Measurements from ENCODE around the gene CFAP299.

CFAP299 gene

DNA sequence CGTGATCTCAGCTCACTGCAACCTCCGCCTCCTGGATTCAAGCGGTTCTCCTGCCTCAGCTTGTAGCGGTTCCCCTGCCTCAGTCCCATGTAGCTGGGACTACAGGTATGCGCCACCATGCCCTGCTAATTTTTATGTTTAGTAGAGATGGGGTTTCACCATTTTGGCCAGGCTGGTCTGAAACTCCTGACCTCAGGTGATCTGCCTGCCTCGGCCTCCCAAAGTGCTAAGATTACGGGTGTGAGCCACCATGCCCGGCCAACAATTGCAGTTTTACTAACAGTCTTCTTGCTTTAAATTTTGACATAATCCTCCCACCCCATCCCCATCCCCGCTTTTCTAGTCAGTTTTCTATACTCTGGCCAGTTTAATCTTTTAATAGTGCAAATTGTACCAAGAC, 112.0 kb downstream of the CFAP299 start:
- DNase-seq (ENCODE audit: low read depth, low spot score), result no peak

DNA sequence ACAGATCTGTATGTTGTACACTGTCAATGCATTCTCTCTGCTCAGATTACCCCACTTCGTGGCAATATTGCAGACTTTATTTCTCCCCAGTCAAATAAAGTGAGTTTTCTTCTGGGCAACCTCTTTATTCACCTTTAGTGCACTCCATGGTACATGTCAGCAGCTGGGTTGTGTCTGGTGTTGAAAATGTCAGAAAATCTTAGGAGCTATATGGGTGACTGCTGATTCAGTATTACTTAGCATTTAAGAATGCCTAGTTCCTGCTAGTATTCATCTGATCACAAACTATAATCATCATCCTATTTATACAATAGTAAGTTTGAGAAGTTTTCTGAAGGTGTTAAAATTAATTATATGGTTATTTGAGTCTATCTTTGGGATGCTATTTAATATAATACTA, 112.5 kb downstream of the CFAP299 start:
- no peak for DNase-seq (ENCODE audit: low read depth, low spot score)

DNA sequence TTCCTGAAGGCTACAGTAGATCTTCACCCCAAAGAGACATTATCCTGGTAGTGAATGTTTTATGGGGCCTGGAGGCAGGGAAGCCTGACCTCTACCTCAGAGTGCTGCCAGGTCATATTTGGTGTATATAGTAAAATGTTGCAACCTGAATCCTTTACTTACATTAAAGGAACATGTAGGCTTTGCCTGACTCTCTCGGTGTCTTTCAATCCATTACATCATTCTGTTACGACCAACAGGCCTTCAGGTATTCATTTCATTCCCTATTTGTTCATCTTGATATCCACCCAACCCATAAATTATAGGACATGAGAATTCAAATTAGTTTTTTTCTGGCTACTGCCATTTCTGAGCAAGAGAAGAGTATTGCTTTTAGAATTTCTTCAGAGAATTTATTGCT, 116.5 kb downstream of the CFAP299 start:
- no peak for DNase-seq (ENCODE audit: low read depth, low spot score)

DNA sequence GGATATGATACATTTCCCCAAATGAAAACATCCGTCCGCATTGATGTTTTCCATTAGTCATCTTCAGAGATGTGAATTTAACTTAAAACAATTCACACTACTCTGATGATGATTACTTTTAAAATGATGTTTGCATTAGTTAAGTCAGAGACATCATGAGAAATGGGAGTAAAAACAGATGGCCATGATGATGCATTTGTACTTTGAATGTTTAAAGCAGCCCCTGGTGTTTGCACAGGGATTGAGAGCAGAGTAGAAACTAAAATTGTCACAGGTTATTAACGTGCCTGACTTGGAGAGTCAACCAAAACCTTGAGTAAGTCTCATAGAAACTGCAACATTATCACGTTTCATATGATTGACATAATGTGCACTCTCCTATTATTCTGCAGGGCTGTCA, 117.2 kb downstream of the CFAP299 start:
- no peak for DNase-seq (ENCODE audit: low read depth, low spot score)

DNA sequence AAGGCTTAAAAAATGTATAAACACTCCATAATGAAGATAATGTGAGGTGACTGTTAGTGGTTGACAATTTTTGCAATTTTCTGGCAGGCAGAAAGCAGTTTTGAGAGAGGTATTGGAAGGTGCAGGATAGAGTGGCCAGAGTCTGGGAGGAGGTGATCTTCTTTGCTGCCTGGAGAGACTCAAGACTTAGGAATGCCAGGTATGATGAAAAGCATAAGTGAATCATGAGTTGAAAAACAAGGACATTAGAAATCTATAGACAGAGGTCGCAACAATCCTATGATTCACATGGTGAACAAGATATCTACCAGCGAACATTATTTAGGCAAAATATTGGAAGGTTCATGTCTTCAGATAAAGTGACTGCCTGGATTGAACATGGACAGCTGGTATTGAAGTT, 118.5 kb downstream of the CFAP299 start:
- no peak for DNase-seq (ENCODE audit: low read depth, low spot score)

DNA sequence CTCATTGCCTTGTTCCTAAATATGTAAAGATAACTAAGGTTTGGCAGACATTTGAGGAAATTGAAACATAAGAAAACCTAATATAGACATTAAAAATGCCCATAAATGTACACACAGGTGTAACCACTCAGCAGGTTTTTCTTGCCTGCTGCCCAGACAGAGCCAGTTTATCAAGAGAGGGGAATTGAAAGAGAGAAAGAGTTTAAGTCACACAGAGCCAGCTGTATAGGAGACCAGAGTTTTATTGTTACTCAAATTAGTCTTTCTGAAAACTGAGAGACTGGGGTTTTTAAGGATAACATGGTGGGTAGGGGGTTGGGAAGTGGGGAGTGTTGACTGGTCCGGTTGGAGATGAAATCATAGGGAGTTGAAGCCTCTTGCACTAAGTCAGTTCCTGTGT, 119.0 kb downstream of the CFAP299 start:
- no peak for DNase-seq (ENCODE audit: low read depth, low spot score)

DNA sequence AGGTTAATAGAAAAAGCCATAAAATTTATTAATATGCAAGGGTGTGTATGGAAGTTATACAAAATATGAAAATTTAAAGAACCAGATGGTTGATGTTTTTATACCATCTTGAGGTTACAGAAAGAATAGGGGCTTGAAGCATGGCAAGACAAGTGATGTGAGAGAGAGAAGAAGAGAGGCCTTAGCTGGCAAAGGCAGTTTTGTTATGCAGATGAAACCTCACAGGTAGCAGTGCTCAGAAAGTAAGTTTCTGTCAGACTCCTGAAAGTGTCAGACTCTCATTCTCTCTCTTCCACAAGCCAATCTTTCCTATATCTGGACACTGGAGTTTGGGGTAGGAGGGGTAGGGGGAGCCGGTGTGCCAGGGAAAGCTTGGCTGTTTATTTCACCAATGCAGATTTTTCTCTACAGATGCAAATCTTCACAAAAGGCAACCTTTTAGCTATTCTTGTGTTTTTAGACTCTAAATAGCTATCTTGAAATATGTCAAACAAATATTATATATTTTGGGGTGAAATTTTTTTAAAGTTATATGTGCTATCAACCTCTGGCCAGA, 124.5 kb downstream of the CFAP299 start:
- DNase-seq (ENCODE audit: low read depth, low spot score), result no peak

DNA sequence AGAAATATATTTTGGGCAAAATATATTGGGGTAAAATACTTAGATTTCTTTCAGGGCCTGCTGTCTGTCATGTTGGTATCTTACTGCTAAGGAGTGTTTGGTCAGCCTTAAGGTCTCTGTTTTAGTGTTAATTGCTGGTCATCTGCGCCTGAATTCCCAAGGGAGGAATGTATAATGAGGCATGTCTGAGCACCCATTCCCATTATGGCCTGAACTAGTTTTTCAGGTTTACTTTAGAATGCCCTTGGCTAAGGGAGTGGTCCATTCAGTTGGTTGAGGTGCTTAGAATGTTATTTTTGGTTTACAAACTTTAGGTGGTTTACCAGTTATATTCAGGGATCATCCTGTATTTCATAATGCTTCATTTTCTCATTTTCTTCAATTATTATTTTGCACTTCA, 125.9 kb downstream of the CFAP299 start:
- DNase-seq (ENCODE audit: low read depth, low spot score), result no peak

DNA sequence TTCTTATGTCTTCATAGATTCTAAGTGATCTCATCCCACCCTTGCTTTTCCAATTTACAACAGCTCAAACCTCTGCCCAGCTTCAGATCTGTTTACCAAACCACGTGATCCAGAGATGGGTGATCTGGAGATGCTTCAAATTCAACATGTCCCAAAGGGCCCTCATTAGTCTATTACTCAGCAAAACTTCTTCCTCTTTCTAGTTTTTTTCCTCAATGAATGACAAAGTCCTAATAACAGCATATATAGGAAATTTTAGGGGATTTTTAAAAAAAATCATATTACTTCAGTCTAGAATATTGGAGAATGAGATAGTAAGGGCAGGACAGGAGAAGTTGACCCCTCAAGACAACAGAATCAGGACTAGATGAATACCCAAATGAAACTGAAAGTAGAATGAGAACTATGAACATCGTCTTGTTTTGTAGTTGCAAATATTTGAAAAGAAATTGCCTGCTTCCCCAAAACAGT, 127.1 kb downstream of the CFAP299 start:
- no peak for DNase-seq (ENCODE audit: low read depth, low spot score)

DNA sequence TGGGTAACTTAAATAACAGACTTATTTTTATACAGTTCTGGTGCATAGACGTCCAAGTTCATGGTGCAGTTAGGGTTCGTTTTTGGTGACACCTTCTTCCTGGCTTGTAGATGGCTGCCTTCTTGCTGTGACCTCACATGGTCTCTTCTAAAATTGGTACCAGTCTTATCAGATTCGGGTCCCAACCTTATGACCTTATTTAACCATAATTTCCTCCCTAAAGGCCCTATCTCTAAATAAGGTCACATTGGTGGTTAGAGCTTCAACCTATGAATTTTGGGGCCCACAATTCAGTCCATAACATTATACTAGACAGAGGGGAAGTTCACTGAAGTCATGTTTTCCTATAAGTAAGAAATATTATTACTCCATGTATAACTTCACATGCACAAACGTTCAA, 128.0 kb downstream of the CFAP299 start:
- no peak for DNase-seq (ENCODE audit: low read depth, low spot score)

DNA sequence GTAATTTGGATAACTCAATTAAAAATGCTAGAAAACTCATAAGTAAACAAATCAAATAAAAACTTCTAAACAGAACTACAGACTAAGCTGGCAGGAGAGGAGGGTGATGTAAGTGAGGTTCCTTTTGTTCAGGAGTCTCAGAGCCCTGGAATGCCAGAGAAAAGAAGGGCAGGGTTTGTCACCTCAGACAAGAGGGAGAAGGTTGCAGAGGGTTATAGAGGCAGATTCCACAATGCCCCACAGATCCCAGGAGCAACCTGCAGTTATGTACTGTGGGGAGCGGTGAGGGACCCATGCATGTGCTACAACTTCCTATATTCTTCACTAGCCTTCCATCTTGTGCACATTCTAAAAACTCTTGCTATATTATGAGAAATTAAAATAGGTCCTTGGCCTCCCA, 129.7 kb downstream of the CFAP299 start:
- no peak for DNase-seq (ENCODE audit: low read depth, low spot score)

DNA sequence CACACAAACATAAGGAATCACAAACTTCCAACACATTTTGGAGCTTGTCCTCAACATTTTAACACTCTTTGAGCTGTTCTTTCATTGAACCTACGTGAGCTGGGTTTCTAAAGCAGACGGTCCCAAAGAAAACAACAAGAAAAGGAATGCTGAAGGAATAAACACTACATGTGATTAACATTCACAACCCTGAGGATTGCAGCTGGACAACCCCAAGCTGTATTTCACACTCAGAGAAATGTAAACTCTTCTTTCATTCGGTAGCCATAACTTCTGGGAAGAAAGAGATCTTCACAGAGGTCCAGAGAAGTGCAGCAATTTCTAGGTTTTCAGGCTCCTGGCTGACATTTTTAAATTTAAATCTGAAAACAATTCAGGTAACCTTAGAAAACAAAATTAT, 130.2 kb downstream of the CFAP299 start:
- DNase-seq (ENCODE audit: low read depth, low spot score), result no peak

DNA sequence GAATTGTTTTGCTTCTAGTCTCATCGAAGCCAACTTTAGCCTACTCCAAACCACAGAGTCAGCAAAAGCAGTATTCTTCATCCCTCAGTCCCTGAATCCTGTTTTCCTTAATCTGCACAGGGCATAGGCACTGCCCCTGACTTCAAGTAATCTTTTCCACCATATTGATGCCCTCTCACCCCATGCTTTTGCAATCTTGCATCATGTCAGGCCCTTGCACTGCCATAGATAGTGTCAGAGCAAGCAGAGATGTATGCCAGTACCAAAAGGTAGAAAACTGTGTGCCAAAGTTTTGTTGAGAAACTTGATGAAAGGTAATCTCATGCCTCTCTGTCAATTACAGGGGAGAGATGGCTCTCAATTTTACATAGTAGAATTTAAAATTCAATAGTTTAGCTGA, 131.1 kb downstream of the CFAP299 start:
- no peak for DNase-seq (ENCODE audit: low read depth, low spot score)

DNA sequence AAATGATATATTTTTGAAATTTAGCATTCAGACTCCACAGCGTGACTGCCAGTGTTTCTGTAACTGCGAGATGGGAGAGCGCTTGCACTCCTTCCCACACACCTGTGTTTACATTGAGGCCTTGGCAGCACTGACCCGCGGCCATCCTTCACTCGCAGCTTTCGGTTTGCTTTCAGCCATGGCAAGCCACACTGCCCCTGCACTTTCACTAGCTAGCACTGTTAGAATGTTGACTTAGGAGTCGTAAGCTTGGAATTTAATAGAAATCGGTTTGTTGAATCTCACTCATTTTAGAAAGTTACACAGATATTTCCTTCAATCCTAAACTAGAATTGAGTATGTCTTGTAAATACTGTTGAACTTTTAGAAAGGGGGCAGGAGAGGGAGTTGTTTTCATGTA, 136.2 kb downstream of the CFAP299 start:
- DNase-seq (ENCODE audit: low read depth, low spot score), result no peak

DNA sequence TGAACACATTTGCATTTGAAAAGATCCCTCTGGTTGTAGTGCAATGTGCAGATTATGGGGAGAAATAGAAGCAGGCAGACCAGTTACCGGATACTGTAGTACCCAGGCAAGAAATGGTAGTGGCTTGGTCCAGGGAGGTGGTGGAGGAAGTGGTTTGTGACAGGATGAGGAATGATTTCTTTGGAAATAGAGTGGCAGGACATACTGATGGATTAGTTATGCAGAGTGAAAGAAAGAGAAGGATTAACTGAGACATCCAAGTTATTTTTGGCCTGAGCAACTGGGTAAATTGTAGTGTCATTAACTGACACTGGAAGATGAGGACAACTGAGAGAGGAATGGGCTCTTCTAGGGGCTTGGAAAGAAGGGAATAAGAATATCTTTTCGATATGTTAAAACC, 139.7 kb downstream of the CFAP299 start:
- DNase-seq (ENCODE audit: low read depth, low spot score), result no peak

DNA sequence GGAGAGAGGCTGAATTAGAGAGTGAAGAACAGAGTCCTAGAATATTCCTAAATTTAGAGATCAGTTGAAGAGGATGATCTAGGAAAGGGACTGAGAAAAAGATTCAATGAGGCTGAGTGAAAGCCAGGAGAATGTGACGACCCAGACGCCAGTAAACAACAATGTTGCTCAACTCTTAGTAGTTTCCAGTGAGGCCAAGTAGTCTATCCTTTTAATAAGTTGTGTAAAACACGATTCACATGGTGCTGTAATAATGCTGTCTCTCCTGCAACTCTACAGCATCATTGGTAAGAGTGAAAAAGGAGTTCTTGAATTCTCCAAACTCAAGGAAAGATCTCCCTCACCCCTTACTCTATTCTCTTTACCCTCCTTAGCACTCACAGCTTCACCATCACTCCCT, 140.3 kb downstream of the CFAP299 start:
- DNase-seq (ENCODE audit: low read depth, low spot score), result no peak

DNA sequence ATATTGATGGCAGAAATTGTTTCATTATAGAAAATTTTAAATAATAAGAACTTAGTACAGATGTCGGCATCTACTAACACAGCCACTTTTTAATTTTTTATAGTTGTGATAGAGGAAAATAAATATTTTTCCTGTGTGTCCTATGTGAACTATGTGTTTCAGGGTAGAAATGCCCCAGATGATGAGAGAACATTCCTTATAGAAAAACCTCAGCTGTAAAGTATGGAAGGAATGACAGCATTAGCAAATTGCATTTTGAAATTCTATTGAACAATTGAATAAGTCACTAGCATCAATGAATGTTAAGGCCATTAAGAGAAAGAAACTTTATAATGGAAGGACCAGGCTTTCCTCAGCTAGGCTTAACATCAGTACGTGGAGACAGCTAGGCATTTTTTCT, 149.2 kb downstream of the CFAP299 start:
- no peak for DNase-seq (ENCODE audit: low read depth, low spot score)

DNA sequence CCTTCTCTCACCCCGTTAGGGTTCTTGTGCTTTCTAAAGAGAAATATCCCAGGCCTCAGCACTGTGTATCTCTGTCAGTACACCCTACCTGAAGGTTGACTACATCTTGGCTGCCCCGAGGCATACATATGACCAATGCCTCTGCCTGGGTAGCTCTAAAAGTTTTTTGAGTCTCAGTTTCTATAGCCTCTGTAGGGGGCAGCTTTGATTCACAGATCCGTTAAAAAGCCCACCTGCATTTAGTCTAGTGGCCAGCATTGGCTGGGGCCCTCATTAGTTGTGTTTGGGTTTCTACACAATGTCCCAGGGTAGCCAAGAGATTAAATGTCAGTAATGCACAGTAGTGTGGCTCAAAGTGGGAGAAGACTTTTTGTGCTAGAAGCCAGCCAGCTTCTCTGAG, 151.1 kb downstream of the CFAP299 start:
- DNase-seq (ENCODE audit: low read depth, low spot score), result no peak

DNA sequence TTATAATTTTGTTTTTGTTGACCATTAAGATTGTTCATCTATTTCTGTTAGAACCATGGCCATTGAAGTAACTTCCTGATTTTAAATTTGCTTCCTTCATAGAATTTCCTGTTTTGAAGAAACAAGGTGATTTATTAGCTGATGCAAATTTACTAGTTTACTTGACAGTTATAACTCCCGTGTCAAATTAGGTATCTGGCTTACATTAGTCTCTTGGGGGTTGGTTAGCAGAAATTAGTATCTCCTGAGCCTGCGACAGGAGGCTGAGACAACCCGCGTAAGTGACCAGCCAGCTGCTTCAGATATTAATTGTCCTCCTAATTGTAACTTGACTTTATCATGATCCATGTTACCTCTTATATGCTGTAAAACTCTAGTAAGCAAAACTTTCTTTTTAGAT, 154.3 kb downstream of the CFAP299 start:
- DNase-seq (ENCODE audit: low read depth, low spot score), result no peak

DNA sequence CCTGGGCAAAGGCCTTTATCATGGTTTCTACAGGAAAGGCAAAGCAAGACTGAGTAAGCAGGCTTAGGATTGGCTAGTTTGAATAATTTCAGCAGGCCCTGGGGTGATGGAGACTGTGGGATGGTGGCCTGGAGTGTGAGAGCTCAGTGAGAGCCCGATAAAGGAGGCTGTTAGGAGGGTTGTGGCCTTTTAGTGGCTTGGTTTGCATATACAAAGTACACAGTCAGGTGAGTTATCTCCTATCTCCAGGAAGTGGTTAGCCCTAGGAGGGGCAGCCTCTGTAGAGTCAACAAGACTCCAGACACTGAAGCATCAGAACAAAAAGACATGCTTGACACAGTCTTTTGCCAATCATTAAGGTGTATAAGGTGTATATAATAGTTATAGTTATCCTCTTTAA, 157.2 kb downstream of the CFAP299 start:
- no peak for DNase-seq (ENCODE audit: low read depth, low spot score)

DNA sequence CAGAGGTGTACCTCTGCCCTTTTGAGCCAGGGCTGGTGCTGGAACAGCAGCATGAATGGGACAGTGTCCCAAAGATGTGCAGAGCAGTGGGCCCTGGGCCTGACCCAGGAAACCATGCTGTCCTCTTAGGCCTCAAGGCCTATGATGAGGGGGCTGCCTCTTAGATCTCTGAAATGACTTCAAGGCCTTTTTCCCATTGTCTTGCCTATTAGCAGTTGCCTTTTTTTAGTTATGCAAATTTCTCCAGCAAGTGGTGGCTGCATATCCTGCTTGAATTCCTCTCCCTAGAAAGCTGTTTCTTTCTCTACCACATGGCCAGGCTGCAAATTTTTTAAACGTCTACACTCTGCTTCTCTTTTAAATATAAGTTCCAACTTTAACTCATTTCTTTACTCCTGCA, 160.3 kb downstream of the CFAP299 start:
- DNase-seq (ENCODE audit: low read depth, low spot score), result no peak

DNA sequence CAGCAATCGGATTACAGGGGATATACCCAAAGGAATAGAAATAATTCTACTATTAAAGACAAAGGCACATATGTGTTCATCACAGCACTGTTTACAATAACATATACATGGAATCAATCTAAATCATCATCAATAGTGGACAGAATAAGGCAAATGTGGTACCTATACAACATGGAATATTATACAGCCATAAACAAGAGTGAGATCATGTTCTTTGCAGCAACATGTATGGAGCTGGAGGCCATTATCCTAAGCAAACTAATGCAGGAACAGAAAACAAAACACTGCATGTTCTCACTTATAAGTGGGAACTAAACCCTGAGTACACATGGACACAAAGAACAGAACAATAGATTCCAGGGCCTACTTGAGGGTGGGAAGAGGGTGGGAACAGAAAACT, 163.2 kb downstream of the CFAP299 start:
- DNase-seq (ENCODE audit: low read depth, low spot score), result no peak

DNA sequence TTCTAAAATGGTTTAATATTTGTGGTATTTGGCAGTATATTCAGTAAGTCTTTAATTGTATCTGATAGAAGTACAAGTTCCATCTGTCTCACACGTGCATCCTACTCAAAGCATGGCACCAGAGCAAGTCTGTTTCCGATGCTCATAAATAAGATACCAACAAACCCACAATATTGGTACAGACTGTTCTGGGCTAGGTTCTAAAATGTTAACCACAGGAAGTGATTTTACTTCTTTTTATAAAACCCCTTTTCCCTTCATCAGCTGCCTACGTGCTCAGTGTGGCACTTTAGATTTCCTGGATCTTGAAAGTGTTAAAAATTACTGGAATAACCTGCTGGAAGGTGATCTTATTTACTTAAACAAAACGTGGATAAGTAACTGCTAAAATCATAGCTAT, 165.1 kb downstream of the CFAP299 start:
- no peak for DNase-seq (ENCODE audit: low read depth, low spot score)

DNA sequence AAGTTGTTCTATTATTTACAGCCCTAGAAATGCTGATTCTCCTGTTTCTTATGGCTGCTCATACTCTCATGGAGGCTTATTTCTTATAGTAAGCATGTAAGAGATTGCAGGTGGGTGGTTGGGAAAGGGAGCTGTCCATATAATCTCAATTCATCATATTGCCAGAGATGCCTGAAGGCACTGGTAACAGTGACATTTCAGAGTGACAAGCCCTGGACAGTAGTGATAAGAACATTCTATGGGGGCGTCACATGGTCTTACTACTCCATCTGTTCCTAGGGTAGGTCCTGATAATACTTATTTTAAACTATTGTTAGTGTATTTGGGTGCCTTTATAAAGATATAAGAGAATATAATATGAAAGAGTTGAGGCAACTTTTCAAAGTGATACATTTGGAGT, 171.5 kb downstream of the CFAP299 start:
- no peak for DNase-seq (ENCODE audit: low read depth, low spot score)

DNA sequence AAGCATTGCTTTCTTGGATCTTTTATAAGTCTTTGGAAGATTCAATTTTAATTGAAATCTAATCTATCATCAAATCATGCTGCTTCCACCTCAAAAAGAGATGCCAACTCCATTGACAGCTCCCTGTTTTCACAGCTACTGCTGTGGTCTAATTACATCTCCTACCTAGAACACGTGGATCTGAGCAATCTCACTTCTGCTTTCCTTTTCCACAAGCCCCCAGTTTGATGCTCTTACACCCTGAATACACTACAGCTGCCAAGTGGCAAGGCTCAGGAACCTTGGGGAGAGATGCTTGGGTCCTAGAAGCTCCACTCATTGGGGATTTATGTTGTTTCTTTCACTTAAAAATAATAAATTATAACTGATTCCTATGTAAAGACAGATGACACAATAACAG, 172.0 kb downstream of the CFAP299 start:
- no peak for DNase-seq (ENCODE audit: low read depth, low spot score)

Measured in iPS DF 19.7 (cell line).